GM23338 (cell line): ENCODE measurements around the gene ZNF335.

Experiments used
- CTCF ChIP-seq, 2 experiments: fragments of 200-600 bp in 1 of 2; sonication (generic) in 1 of 2; conservative IDR thresholded peaks; 2 replicates each; pipeline versions ENCODE4 v1.5.1 to v1.6.1; 2016 to 2017; ENCODE audit warnings: antibody characterized with exemption in 2 of 2, low read depth in 2 of 2, mild to moderate bottlenecking in 2 of 2, moderate library complexity in 1 of 2
- EZH2 ChIP-seq: fragments of 200-600 bp; sonication (generic); IDR thresholded peaks from one replicate; pipeline ENCODE4 v1.8.0; 2017; ENCODE audit warnings: antibody characterized with exemption, mild to moderate bottlenecking, low read depth; ENCODE audit not compliant: unreplicated experiment
- POLR2AphosphoS5 ChIP-seq: IDR thresholded peaks from 2 replicates; pipeline ENCODE4 v1.6.1; 2016; ENCODE audit warnings: antibody characterized with exemption, low read depth
- REST ChIP-seq: IDR thresholded peaks from one replicate; pipeline ENCODE4 v1.6.1; 2018; ENCODE audit warnings: antibody characterized with exemption; ENCODE audit not compliant: unreplicated experiment
- STAT1 ChIP-seq: IDR thresholded peaks from one replicate; pipeline ENCODE4 v1.6.1; 2016; ENCODE audit warnings: antibody characterized with exemption; ENCODE audit not compliant: unreplicated experiment
- ZNF114 ChIP-seq: fragments of 250-450 bp; sonication (Bioruptor Pico); IDR thresholded peaks from 2 replicates; pipeline ENCODE4 v1.5.0; 2020; ENCODE audit warnings: mild to moderate bottlenecking, moderate library complexity

- TF ChIP-seq CTCF (conservative IDR thresholded peaks at IDR 0.05; ENCODE audit: low read depth in 2 of 2) = no peak
- TF ChIP-seq REST = no peak
- no peak for TF ChIP-seq POLR2AphosphoS5
- no peak for TF ChIP-seq EZH2
- TF ChIP-seq STAT1 = no peak
- TF ChIP-seq ZNF114 (CRISPR knock-in tag) = no peak
These were observed 26.8 kb upstream of the ZNF335 start for GRCh38 chr20:45998761-45999160.
